ENCODE results near the gene CUX1. TPM values are rescaled to one million over a fixed set of nuclear protein-coding genes. Genes with fewer than 3 reads are reported as not detected.

Gene CUX1
- total and polyA plus RNA-seq, 2 of the 13 experiments (the other 11 are each of a cell fraction or from before 2014, with no cell fraction given), result 13.7 to 14.9 TPM

GRCh38 chr7:102286237-102287110, 469.0 kb downstream of the CUX1 start, which contains the start of gene SH2B2 (continued):
- TF ChIP-seq, protein P1, sequence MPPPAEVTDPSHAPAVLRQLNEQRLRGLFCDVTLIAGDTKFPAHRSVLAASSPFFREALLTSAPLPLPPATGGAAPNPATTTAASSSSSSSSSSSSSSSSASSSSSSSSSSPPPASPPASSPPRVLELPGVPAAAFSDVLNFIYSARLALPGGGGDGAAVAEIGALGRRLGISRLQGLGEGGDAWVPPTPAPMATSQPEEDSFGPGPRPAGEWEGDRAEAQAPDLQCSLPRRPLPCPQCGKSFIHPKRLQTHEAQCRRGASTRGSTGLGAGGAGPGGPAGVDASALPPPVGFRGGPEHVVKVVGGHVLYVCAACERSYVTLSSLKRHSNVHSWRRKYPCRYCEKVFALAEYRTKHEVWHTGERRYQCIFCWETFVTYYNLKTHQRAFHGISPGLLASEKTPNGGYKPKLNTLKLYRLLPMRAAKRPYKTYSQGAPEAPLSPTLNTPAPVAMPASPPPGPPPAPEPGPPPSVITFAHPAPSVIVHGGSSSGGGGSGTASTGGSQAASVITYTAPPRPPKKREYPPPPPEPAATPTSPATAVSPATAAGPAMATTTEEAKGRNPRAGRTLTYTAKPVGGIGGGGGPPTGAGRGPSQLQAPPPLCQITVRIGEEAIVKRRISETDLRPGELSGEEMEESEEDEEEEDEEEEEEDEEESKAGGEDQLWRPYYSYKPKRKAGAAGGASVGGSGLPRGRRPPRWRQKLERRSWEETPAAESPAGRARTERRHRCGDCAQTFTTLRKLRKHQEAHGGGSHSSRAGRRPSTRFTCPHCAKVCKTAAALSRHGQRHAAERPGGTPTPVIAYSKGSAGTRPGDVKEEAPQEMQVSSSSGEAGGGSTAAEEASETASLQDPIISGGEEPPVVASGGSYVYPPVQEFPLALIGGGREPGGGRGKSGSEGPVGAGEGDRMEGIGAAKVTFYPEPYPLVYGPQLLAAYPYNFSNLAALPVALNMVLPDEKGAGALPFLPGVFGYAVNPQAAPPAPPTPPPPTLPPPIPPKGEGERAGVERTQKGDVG (CRISPR knock-in tag; IDR thresholded peaks at IDR 0.05; ENCODE audit: borderline replicate concordance), result no peak
- no peak for TF ChIP-seq ARID3A (IDR thresholded peaks at IDR 0.05; ENCODE audit: low read depth, low read length)
- TF ChIP-seq HBP1 (CRISPR knock-in tag; IDR thresholded peaks at IDR 0.05; ENCODE audit: low read depth), result no peak
- 0 out of 2 replicates have a peak, but pooled peaks have one; percentile 27 for TF ChIP-seq ATF2 (CRISPR knock-in tag; IDR thresholded peaks at IDR 0.05)
- no peak for TF ChIP-seq ZNF160 (CRISPR knock-in tag; IDR thresholded peaks at IDR 0.05)
- TF ChIP-seq SP5 (CRISPR knock-in tag; IDR thresholded peaks at IDR 0.05; ENCODE audit: borderline replicate concordance, low read depth), result no peak; the same call in 1 of the 2 replicates
- TF ChIP-seq KMT2B (CRISPR knock-in tag; IDR thresholded peaks at IDR 0.05), result peak; percentile 53; the same call in 1 of the 2 replicates
- TF ChIP-seq ZNF383 (CRISPR knock-in tag; IDR thresholded peaks at IDR 0.05; ENCODE audit: borderline replicate concordance), result no peak
- no peak; the same call in 1 of the 2 replicates for TF ChIP-seq ZNF790 (CRISPR knock-in tag; IDR thresholded peaks at IDR 0.05; ENCODE audit: borderline replicate concordance)
- TF ChIP-seq ZNF180 (CRISPR knock-in tag; IDR thresholded peaks at IDR 0.05; ENCODE audit: borderline replicate concordance, low read depth), result no peak
- TF ChIP-seq CHD2 (IDR thresholded peaks at IDR 0.05; ENCODE audit: low read depth, low read length), result no peak
- TF ChIP-seq ZNF143 (CRISPR knock-in tag; IDR thresholded peaks at IDR 0.05), result peak; percentile 9; the same call in 1 of the 2 replicates
- peak; percentile 48; the same call in 1 of the 2 replicates for TF ChIP-seq ZNF563 (CRISPR knock-in tag; IDR thresholded peaks at IDR 0.05)
- TF ChIP-seq KDM3A (CRISPR knock-in tag; IDR thresholded peaks at IDR 0.05; ENCODE audit: low read depth), result 0 out of 2 replicates have a peak, but pooled peaks have one; percentile 35
- no peak for TF ChIP-seq SOX13 (IDR thresholded peaks at IDR 0.05)
- peak in 1 of 2 experiments; percentile 64; a peak in 2 of 4 replicates for TF ChIP-seq SOX13 (CRISPR knock-in tag; conservative IDR thresholded peaks at IDR 0.05 in 1 of 2, IDR thresholded peaks at IDR 0.05 in 1 of 2)
- TF ChIP-seq ZNF562 (CRISPR knock-in tag; IDR thresholded peaks at IDR 0.05; ENCODE audit: borderline replicate concordance), result no peak
- no peak for TF ChIP-seq ZNF549 (CRISPR knock-in tag; IDR thresholded peaks at IDR 0.05)
- no peak for TF ChIP-seq POGZ (CRISPR knock-in tag; IDR thresholded peaks at IDR 0.05)
